GM18499 (cell line): ENCODE measurements around the gene PABPN1L.

ENCODE experiments used
- ATAC-seq: cut with Tn5 transposase; IDR thresholded peaks from one replicate; pipeline ENCODE4 v1.9.1; 2021; ENCODE audit warnings: moderate number of reproducible peaks; ENCODE audit not compliant: insufficient read depth, unreplicated experiment

The PABPN1L gene

GRCh38 chr16:88854306-88855111, 12.0 kb downstream of the PABPN1L start:
- ATAC-seq, result no peak

GRCh38 chr16:88853325-88853941, 13.0 kb downstream of the PABPN1L start:
- ATAC-seq, result no peak

GRCh38 chr16:88851616-88852015, 14.8 kb downstream of the PABPN1L start:
- ATAC-seq, result no peak

GRCh38 chr16:88850531-88851199, 15.8 kb downstream of the PABPN1L start:
- ATAC-seq, result no peak

- ATAC-seq, result no peak
These were observed 17.9 kb downstream of the PABPN1L start for GRCh38 chr16:88848557-88848956.

- ATAC-seq, result no peak
These were observed 18.8 kb downstream of the PABPN1L start for GRCh38 chr16:88847654-88848053.

- no peak for ATAC-seq
These were observed 20.4 kb downstream of the PABPN1L start for GRCh38 chr16:88846088-88846487.

- no peak for ATAC-seq
These were observed 21.9 kb downstream of the PABPN1L start for GRCh38 chr16:88844419-88845036.

- no peak for ATAC-seq
These were observed 23.2 kb downstream of the PABPN1L start for GRCh38 chr16:88843256-88843655.

- no peak for ATAC-seq
These were observed 23.7 kb downstream of the PABPN1L start for GRCh38 chr16:88842806-88843205.

- ATAC-seq, result no peak
These were observed 24.1 kb downstream of the PABPN1L start for GRCh38 chr16:88842308-88842756.

GRCh38 chr16:88841521-88842307, 24.7 kb downstream of the PABPN1L start:
- no peak for ATAC-seq

- no peak for ATAC-seq
These were observed 25.8 kb downstream of the PABPN1L start for GRCh38 chr16:88840600-88841215.

GRCh38 chr16:88839745-88840599, 26.5 kb downstream of the PABPN1L start:
- no peak for ATAC-seq

- ATAC-seq, result no peak
These were observed 27.4 kb downstream of the PABPN1L start for GRCh38 chr16:88839026-88839529.

GRCh38 chr16:88838566-88838965, 27.9 kb downstream of the PABPN1L start:
- ATAC-seq, result no peak

GRCh38 chr16:88837806-88838205, 28.7 kb downstream of the PABPN1L start:
- no peak for ATAC-seq

GRCh38 chr16:88836791-88837190, 29.7 kb downstream of the PABPN1L start:
- ATAC-seq, result no peak

- ATAC-seq, result no peak
These were observed 30.6 kb downstream of the PABPN1L start for GRCh38 chr16:88835818-88836217.
